NCI-H2227 (cell line): ENCODE measurements around the gene TP53I3.
"Not testable (repeated sequence)": the region's sequence is repeated elsewhere in the genome, so short reads cannot be mapped to it uniquely, and the experiment has no call there.

ENCODE experiments used
- DNase-seq: peaks from one replicate; lab custom pipeline; 2025; ENCODE audit not compliant: unreplicated experiment; lab: John Stamatoyannopoulos, UW

The TP53I3 gene

DNA sequence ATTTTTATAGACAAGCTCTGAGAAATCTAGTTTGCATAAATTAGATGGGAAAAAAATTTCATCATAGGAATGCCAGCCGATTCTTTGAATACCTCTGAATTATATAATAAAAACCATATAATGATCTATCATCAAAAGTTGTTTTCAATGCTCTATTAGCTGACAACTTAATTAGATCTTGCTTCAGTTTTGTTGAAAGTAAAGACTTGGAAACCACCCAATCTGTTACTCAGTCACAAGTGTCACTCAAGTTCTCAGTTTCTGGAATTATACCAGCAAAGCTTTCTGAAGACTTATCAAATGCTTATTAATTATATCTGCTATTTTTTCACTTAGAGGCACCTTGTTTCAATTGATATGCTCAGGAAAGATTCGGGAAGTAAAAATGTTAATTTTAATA, 17.4 kb upstream of the TP53I3 start:
- no peak for DNase-seq

- DNase-seq: not testable (repeated sequence)
Observed at GRCh38 chr2:24100732-24101131, 16.1 kb upstream of the TP53I3 start.

- DNase-seq: not testable (repeated sequence)
Observed at GRCh38 chr2:24095171-24095677, 10.6 kb upstream of the TP53I3 start.

DNA sequence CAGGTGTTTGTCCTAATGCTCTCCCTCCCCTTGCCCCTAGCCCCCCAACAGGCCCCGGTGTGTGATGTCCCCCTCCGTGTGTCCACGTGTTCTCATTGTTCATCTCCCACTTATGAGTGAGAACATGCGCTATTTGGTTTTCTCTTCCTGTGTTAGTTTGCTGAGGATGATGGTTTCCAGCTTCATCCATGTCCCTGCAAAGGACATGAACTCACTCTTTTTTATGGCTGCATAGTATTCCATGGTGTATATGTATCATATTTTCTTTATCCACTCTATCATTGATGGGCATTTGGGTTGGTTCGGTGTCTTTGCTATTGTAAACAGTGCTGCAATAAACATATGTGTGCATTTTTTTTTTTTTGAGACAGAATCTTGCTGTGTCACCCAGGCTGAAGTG, 8.6 kb upstream of the TP53I3 start:
- DNase-seq: not testable (repeated sequence)

GRCh38 chr2:24088821-24089359, 4.3 kb upstream of the TP53I3 start:
- DNase-seq: no peak

GRCh38 chr2:24087032-24087431, 2.4 kb upstream of the TP53I3 start:
- DNase-seq: no peak

GRCh38 chr2:24086241-24086640, 1.6 kb upstream of the TP53I3 start:
- DNase-seq: no peak

DNA sequence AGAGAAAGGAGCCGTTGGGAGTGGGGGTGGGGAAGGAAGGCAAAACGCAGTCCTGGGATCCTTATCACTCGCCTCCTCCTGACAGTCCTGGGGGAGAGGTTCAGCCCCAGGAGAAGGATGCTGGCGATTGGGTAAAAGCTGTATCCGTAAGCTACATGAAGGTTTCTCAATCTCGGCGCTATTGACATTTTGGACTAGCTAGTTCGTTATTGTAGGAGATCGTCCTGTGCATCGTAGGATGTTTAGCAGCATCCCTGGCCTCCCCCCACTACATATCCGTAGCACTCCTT, 511 bp upstream of the TP53I3 start:
- DNase-seq: no peak

- peak; percentile 92 for DNase-seq
Observed at GRCh38 chr2:24083567-24084385, 858 bp downstream of the TP53I3 start.

DNA sequence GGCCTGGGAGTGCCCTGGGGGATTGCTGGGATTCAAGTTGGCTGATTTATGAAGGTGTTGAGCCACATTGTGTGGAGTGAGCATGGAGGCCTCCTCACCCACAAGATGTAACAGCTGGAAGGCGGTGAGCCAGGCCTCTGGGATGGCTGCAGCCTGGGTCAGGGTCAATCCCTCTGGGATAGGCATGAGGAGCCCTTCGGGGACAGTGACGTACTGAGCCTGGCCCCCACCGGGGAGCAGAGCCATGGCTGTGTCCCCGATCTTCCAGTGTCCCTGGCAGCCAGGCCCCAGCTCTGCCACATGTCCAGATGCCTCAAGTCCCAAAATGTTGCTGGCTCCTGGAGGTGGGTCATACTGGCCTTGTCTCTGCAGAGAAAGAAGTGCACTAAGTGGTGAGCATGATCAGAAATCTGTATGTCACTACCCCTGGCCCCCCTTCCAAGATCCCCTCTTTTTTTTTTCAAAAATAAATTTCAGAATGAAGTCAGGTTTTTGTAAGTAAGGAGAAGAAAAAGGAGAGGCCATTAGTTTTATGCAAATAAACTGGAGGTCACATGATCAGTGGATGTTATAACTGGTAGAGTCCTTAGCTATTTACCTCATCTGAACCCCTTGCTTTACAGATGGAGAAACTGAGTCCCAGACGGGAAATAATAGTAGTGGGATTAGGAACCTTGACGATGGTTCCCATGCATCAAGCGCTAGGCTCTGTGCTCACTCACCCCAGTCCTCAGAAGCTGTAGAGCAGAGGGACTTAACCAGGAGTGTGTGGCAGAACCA, 1.7 kb downstream of the TP53I3 start:
- DNase-seq: peak; percentile 42

DNA sequence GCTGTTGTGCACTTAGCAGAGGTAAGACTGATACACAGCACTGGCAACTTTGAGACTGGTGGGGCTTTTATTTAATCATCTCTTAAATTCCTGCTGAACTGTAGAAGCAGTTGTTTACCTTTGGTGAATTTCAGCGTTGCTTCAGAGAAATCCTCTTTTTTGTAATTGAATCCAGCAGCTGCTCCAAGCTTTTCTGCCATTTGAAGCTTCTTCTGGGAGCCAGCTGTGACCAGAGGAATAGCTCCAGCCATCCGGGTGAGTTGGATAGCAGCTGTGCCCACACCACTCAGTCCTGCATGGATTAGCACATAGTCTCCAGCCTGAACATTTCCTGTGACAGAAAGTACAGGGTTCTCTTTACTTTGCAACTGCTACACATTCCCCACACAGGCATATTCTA, 3.9 kb downstream of the TP53I3 start:
- DNase-seq: no peak

DNA sequence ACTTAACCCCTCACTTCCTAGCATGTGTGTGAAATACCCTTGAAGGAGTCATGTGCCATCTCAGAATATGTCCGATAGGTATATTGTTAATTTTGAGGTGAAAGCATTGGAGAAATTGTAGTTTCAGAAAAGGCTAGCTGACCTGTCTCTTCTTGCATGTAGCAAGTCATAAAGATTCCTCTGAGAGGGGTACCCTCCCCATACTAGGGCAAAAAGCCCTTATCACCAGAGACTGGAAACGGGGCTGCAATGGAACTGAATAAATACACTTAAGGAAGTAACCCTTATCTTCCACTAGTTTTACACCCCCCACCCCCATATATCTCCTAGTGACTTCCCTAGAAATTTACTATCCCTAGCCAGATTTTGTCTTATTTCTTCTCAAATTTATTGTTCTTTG, 6.8 kb downstream of the TP53I3 start:
- DNase-seq: no peak

DNA sequence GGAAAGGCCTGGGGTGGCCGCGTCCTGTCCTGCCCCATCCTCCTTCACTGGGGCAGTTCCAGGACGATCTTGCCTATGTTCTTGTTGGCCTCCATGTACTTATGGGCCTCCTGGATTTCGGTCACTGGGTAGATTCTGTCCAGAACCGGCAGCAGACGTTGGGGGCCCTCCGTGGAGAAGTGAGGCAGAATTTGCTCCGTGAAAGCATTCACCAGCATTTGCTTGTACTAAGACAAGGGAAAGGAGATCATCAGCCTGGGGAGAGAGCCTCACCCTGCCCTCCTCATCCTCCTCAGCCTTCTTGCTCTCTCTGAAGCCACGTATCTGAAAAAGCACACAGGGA, 7.1 kb downstream of the TP53I3 start:
- no peak for DNase-seq

DNA sequence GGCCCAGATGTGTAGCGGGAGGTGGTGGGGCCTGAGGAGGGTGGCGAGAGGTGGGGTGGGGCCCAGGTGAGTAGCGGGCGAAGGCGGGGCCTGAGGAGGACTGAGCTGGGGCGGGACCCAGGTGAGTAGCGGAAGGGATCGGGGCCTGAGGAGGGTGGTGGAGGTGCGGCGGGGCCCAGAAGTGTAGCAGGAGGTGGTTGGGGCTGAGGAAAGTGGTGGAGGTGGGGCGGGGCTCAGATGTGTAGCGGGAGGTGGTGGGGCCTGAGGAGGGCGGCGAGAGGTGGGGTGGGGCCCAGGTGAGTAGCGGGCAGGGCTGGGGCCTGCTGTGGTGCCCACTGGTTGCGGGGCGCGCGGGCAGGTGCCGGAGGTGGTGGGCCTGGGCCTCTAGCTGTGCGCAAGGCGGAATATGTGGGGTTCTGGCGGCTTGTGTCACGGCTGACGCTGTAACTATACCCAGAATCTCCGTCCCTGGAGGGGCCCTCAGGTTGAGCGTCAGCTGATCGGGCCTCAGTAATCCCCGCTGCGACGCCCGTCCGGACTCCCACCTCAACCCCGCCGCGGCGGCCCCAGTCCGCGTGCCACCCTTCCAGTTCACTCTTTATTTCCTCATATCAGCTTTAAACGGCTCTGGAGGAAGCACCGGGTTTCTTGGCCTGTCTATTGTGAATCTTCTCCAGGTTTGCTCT, 7.6 kb downstream of the TP53I3 start:
- peak; percentile 59 for DNase-seq

GRCh38 chr2:24075915-24076848, 8.5 kb downstream of the TP53I3 start, which contains the start of gene SF3B6:
SF3B6 (minus strand) TSS chr2:24076326; CDS start chr2:24076229, 97 bp downstream.
- DNase-seq: peak; percentile 100

GRCh38 chr2:24075259-24075658, 9.4 kb downstream of the TP53I3 start:
- DNase-seq: no peak

DNA sequence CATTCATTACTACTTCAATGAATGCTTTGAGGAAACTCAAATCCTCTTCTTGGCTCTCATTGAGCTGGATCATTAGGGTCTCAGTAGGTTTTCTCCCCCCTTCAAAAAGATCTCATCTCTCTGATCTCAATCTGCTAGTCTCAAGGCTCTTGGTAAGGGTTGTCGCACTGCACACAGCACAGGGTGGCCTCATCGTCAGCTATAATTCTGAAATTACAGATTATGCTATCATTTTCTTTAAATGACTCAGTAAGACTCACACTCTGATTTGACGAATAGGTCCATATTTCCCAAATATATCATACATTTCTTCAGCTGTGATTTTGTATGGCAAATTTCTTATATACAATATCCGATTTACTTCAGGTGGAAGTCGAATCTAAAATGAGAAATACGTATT, 10.8 kb downstream of the TP53I3 start:
- no peak for DNase-seq

- DNase-seq: no peak
Observed at GRCh38 chr2:24072259-24072658, 12.4 kb downstream of the TP53I3 start.

DNA sequence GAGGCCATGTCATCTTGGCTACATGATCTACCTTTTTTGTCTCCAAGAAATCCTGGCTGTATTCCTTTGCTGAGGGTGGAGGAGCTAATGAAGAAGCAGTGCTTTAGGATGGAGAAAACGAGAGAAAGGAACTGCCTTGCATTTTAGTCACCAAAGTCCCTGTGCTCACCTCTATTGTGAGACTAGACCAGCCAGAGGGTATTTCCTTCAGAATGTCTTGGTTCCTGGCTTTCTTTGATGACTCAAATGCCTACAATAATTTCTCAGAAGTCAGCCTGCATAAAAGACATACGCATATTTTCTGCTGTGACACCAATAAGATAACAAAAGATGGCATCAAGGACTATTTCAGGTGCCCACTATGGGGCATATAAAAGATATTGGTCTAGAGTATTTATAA, 19.3 kb downstream of the TP53I3 start:
- DNase-seq: no peak

DNA sequence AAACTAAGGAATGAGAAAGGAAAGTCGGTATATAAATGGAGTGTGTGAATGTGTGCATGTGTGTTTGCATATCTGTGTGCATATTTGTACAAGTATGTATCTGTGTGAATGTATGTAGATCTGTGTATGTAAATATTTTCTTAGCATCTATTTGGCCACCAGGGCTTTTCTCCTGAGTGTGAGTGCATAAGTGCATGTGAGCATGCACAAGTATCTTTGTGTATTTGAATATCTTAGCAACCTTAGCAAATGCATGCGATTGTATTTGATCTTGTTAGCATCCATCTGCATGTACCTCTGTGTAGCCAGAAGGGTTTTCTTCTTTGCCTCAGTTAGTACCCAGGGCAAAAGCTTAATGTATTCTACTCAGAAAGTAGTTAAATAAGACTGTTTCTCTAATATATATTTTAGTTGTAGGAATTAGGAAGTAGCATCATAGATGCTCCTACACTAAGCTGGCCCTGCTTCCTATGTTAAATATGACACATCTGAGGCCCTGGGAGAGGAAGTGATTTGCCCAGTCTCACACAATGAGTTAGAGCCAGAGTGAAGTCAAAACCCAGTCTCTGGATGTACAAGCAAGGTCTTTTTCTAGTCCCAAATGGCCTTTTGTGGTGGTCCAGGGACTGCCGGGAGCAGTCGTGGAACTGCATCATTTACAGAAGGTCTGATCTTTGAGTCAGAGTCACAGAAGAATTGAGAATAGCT, 25.9 kb downstream of the TP53I3 start:
- DNase-seq: no peak
